ENCODE measurements around the gene SYPL2.
"Not testable (repeated sequence)": the region's sequence is repeated elsewhere in the genome, so short reads cannot be mapped to it uniquely, and the experiment has no call there.

Gene SYPL2

DNA sequence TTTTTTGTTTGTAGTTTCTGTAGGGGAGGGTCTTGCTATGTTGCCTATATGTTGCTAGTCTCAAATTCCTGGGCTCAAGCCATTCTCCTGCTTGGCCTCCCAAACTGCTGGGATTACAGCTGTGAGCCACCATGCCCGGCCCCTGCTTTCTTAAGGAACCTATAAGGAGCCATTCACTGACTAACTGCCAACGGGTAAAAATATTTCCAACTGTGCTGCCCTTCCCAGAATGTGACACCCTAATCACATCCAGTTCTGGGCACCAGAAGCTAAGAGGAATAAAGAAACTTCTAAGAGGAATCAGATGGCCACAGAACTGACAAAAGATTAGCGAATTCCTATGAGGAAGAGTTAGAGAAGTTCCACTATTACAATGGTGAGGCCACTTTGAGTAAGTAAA lies 6.4 kb downstream of the SYPL2 start:
- no peak for DNase-seq

- DNase-seq = not testable (repeated sequence)
These were observed 7.1 kb downstream of the SYPL2 start for GRCh38 chr1:109473284-109474057.

DNA sequence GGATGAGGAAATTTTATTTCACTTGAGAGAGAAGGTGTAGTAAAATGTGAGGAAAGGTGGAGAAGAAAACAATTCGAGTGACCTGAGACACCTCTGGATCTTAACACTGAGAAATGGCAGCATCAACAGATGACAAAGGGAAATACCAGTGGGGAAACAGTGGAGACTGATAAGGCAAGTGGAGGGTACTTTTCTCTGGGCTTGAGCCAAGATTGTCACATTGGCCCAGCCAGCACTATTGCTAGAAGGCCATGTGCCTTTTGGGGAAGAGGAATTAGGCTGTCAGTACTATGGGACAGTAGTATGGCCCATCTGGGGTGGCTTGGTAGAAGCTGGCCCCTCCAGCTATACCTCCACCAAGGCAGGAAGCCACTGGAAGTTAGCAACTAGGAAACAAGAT lies 8.4 kb downstream of the SYPL2 start:
- DNase-seq = no peak

DNA sequence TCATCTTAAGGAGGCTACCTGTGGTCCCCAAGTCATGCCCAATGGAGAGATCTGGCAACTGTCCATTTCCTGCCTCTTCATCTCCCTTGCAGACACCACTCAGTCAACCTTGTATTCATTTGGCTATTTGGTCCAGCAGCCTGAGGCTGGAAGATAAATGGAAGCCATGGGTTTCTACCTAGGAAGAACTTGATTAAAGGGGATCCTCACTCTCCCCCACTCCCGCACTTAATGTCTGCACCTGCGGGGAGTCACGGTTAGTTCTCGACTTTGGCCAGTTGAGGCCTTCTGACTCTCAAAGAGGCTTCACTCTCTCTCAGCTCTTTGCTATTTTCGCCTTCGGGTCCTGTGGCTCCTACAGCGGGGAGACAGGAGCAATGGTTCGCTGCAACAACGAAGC lies 8.9 kb downstream of the SYPL2 start:
- no peak for DNase-seq

DNA sequence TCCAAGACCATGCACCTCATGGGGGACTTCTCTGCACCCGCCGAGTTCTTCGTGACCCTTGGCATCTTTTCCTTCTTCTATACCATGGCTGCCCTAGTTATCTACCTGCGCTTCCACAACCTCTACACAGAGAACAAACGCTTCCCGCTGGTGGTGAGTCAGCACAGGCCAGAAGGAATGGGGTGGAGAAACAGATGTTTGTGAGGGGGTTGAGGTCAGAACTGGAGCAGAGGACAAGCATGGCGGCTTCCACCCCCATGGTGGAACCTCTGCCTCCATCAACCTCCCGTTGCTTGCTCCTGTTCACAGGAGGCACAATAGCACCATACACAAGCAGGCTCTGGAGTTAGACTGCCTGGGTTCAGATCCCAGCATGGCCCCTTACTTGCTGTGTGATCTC lies 10.5 kb downstream of the SYPL2 start:
- DNase-seq = no peak

DNA sequence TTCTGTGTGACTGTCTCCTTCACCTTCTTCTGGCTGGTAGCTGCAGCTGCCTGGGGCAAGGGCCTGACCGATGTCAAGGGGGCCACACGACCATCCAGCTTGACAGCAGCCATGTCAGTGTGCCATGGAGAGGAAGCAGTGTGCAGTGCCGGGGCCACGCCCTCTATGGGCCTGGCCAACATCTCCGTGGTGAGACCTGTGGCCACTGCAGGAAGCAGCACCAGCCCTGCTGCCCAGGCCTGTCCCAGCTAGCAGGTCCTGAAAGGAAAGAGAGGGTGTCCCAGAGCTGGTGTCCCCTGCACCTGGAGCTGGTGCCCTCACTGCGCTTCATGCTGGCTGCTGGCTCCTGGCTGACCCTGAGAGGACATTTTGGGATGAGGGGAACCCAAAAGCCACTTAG lies 11.5 kb downstream of the SYPL2 start:
- no peak for DNase-seq

DNA sequence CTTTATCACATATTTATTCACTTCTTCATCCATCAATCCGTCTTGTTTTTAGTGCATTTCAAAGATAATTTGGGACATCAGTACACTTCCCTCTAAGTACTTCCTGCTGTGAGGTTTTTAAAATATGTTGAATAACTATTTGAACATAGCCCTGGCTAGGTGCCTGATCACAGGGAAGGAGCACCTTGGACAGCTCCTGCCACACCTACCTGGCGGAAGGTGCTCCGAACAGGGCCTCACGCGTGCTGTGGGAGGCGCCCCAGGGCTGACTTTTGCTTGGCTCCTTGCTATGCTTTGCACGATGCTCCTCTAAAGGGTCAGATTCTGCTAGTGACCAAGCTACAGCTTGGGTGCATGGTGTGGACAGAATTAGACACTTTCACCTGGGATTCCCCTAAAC lies 12.5 kb downstream of the SYPL2 start:
- DNase-seq = no peak

GRCh38 chr1:109479311-109479710 lies 13.0 kb downstream of the SYPL2 start:
- no peak for DNase-seq

GRCh38 chr1:109479901-109480300 lies 13.6 kb downstream of the SYPL2 start:
- DNase-seq = no peak

GRCh38 chr1:109481646-109482045 lies 15.3 kb downstream of the SYPL2 start:
- DNase-seq = no peak

DNA sequence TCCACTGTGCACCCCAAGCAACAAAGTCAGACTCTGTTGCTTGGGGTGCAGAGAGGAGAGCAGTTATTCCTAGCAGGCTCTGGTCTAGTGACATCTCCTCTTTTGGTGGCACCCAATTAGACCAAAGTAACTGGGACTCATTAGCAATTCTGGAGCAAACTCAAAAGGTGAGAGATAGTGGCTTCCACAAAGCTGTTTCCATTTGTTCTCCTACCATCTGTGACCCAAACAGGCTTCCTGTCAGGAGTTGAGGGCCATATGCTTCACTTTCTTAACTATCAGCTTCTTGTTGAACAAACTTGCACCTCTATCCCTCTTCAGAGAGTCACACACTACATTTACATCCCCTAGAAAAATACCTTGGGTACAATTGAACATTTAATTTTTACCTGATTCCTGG lies 15.9 kb downstream of the SYPL2 start:
- no peak for DNase-seq

GRCh38 chr1:109482791-109483671 lies 16.7 kb downstream of the SYPL2 start:
- DNase-seq = no peak

- DNase-seq = no peak
These were observed 17.5 kb downstream of the SYPL2 start, which contains the start of gene ATXN7L2 for GRCh38 chr1:109483672-109484518. Gene ATXN7L2 (plus strand): TSS chr1:109483905. CDS start chr1:109483954, 49 bp downstream.

- no peak for DNase-seq
These were observed 18.2 kb downstream of the SYPL2 start for GRCh38 chr1:109484519-109484975.

DNA sequence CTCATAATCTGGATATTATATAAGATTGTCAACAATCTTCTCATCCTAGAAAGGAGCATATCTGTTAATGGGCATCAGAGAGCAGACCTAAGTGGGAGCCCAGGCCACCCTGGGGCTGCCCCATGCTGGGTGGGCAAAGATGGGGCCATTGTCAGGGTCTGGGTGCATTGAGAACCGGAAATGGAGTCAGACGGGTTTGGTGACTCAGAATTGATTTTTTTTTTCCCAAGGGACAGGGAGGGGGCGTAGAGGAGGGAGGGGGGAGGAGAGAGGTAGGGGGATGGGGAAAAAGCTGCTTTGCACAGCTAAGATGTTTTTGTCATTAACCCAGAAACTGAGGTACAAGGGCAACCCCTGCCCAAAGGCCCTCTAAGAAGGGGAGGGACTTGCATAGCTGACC lies 18.7 kb downstream of the SYPL2 start:
- no peak for DNase-seq

- DNase-seq = no peak
These were observed 20.9 kb downstream of the SYPL2 start for GRCh38 chr1:109487261-109487660.

- DNase-seq = no peak
These were observed 21.9 kb downstream of the SYPL2 start for GRCh38 chr1:109488201-109488600.

GRCh38 chr1:109488696-109489095 lies 22.4 kb downstream of the SYPL2 start:
- no peak for DNase-seq

- no peak for DNase-seq
These were observed 23.9 kb downstream of the SYPL2 start for GRCh38 chr1:109490029-109490933.

- DNase-seq = no peak
These were observed 24.6 kb downstream of the SYPL2 start for GRCh38 chr1:109490934-109491302.

GRCh38 chr1:109491372-109491771 lies 25.0 kb downstream of the SYPL2 start:
- DNase-seq = no peak

DNA sequence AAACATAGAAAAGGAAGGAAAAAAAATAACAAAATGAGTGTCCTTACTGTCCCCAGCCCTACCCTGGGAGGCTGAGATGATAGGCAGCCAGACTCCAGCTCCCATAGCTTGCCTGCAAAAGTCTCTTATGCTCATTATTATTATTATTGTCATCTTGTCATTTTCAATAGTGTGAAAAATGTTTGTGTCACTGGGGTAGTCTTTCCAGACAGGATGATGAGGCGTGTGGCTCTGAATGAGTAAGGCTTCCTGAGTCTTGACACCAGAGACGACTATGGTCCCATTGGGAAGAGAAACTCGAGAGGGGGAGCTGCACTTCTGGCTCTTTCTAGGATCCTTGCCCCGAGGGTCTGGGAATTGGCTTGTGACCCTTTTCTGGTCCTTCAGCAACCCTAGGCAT lies 26.4 kb downstream of the SYPL2 start:
- no peak for DNase-seq

All from SIG-M5 (cell line).